ENCODE measurements around the gene GABARAP. TPM values are rescaled to one million over a fixed set of nuclear protein-coding genes. Genes with fewer than 3 reads are reported as not detected.
A peak's percentile ranks its signal among the peaks of the same experiment; 100 is the strongest.

The GABARAP gene
- total and polyA plus RNA-seq, 2 of the 4 experiments (the other 2 are of a cell fraction): 77.8 to 780 TPM

DNA sequence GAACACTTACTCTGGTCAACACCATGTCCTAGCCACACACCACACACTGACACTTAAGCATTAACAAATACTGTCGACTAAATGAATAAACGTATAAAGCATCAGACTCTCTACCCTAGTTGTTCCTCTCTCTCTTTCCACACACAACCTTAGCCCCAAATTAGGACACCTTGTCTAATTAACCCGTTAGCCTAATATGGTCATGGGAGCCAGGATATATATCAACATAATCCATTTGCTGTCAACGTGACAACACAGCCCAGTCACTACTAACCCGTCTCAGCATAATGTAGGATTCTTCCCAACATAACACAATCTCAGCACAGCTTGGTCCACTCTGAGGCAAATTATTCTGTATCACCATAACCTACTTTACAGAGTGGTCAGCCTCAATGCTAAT is 10.1 kb downstream of the GABARAP start:
- peaks cover 5% of the 10 kb centered on the region for H3K4me1 ChIP-seq (ENCODE audit: control insufficient read depth, insufficient read depth, low read length)
- ChIA-PET CTCF (interaction anchor here (1.2 kb wide), 1 partner anchor 12 kb away, joined by 5 read pairs; no protein-coding TSS in a partner anchor), POLR2A (ENCODE audit: unreplicated experiment) (no interaction called here)
- peak overlapping the region; percentile 72; the same call in 1 of the 2 replicates for H3K23ac ChIP-seq (ENCODE audit: low read depth, low read length)
- peaks cover 48% of the 10 kb centered on the region for H4K20me1 ChIP-seq (ENCODE audit: insufficient read depth, low read length)
- H2BK20ac ChIP-seq (ENCODE audit: low read depth, low read length): no peak overlapping the region
- no peak for ATAC-seq (ENCODE audit: low read depth)
- H2AFZ ChIP-seq (replicated peaks; ENCODE audit: low read length, poor library complexity): no peak overlapping the region
- in situ Hi-C loops (cut with MboI; ENCODE audit: low sequenced_read_pairs) (loop anchor here (25.0 kb wide), 1 partner anchor 930 kb away; the partner anchor contains the start of genes PER1 and VAMP2), dilution Hi-C loops (cut with HindIII; ENCODE audit: low sequenced_read_pairs, unreplicated experiment) (no loop called here), intact Hi-C loops (cut with micrococcal nuclease) (no loop called here)
- DNase-seq: no peak
- H3K4me3 ChIP-seq (ENCODE audit: insufficient read depth, low read depth, low read length): no peak overlapping the region
- H3K27ac ChIP-seq (ENCODE audit: insufficient read depth, low read length): no peak overlapping the region
- no TSS peak for BruUV-seq (replicated peaks)
- H3K4me2 ChIP-seq (ENCODE audit: low read depth, low read length): peak overlapping the region; percentile 36
- TF ChIP-seq BHLHE40 (IDR thresholded peaks at IDR 0.05; ENCODE audit: low read depth, low read length) (no peak), RFX5 (IDR thresholded peaks at IDR 0.05; ENCODE audit: low read depth, low read length) (no peak), RCOR1 (IDR thresholded peaks at IDR 0.05; ENCODE audit: insufficient replicate concordance, low read length) (no peak), POLR2A (IDR thresholded peaks at IDR 0.05; ENCODE audit: low read depth, low read length) (no peak), CEBPB (IDR thresholded peaks at IDR 0.05; ENCODE audit: low read depth, low read length) (no peak), MAZ (IDR thresholded peaks at IDR 0.05; ENCODE audit: borderline replicate concordance, low read depth, low read length) (no peak), CHD1 (IDR thresholded peaks at IDR 0.05; ENCODE audit: low read depth, low read length) (no peak), MAFK (IDR thresholded peaks at IDR 0.05; ENCODE audit: low read depth, low read length) (no peak), MXI1 (IDR thresholded peaks at IDR 0.05; ENCODE audit: borderline replicate concordance, low read depth, low read length) (no peak), RAD21 (IDR thresholded peaks at IDR 0.05; ENCODE audit: low read length) (no peak), FOS (IDR thresholded peaks at IDR 0.05; ENCODE audit: low read depth, low read length) (no peak), SMC3 (IDR thresholded peaks at IDR 0.05; ENCODE audit: low read depth, low read length) (no peak)
- TF ChIP-seq, protein P1, sequence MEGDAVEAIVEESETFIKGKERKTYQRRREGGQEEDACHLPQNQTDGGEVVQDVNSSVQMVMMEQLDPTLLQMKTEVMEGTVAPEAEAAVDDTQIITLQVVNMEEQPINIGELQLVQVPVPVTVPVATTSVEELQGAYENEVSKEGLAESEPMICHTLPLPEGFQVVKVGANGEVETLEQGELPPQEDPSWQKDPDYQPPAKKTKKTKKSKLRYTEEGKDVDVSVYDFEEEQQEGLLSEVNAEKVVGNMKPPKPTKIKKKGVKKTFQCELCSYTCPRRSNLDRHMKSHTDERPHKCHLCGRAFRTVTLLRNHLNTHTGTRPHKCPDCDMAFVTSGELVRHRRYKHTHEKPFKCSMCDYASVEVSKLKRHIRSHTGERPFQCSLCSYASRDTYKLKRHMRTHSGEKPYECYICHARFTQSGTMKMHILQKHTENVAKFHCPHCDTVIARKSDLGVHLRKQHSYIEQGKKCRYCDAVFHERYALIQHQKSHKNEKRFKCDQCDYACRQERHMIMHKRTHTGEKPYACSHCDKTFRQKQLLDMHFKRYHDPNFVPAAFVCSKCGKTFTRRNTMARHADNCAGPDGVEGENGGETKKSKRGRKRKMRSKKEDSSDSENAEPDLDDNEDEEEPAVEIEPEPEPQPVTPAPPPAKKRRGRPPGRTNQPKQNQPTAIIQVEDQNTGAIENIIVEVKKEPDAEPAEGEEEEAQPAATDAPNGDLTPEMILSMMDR (conservative IDR thresholded peaks at IDR 0.05; ENCODE audit: low read depth, low read length): no peak
- TF ChIP-seq, protein P2, sequence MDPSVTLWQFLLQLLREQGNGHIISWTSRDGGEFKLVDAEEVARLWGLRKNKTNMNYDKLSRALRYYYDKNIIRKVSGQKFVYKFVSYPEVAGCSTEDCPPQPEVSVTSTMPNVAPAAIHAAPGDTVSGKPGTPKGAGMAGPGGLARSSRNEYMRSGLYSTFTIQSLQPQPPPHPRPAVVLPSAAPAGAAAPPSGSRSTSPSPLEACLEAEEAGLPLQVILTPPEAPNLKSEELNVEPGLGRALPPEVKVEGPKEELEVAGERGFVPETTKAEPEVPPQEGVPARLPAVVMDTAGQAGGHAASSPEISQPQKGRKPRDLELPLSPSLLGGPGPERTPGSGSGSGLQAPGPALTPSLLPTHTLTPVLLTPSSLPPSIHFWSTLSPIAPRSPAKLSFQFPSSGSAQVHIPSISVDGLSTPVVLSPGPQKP (IDR thresholded peaks at IDR 0.05; ENCODE audit: borderline replicate concordance, low read depth, low read length): no peak
- no peak overlapping the region for H3K4ac ChIP-seq (ENCODE audit: low read depth, low read length)
- H3K27me3 ChIP-seq (ENCODE audit: control insufficient read depth, insufficient read depth, low read length): no peaks in the 10 kb centered on the region
- H3K14ac ChIP-seq (replicated peaks; ENCODE audit: low read depth, low read length): 0 out of 2 replicates have a peak overlapping the region, but pooled peaks have one; percentile 17
- H2BK120ac ChIP-seq (ENCODE audit: low read depth, low read length): no peak overlapping the region
- H2BK5ac ChIP-seq (ENCODE audit: low read depth, low read length, poor library complexity, severe bottlenecking): no peak overlapping the region
- peaks cover 15 to 89% of the 10 kb centered on the region in 2 experiments; a peak in 3 of 4 replicates for H3K79me1 ChIP-seq (ENCODE audit: low read depth in 1 of 2, low read length in 2 of 2)
- H2AK5ac ChIP-seq (ENCODE audit: low read depth, low read length): no peak overlapping the region
- H3K56ac ChIP-seq (ENCODE audit: extremely low read depth, insufficient read depth, low read length): no peak overlapping the region
- no peak overlapping the region; a peak in 1 of 4 replicates for H4K8ac ChIP-seq (ENCODE audit: low read depth in 2 of 2, low read length in 2 of 2)
- no peak overlapping the region for H2AK9ac ChIP-seq (replicated peaks; ENCODE audit: low read depth, low read length, poor library complexity)
- no peaks in the 10 kb centered on the region for H3K9me3 ChIP-seq (ENCODE audit: control insufficient read depth, insufficient read depth, low read length)
- H3K9ac ChIP-seq (ENCODE audit: low read depth, low read length): no peak overlapping the region
- H4K5ac ChIP-seq (ENCODE audit: low read depth, low read length): no peak overlapping the region
- peaks cover 55% of the 10 kb centered on the region for H3K36me3 ChIP-seq (ENCODE audit: control insufficient read depth, insufficient read depth, low read length)
- H3K9me1 ChIP-seq (ENCODE audit: insufficient read depth, low read length): peaks cover 6% of the 10 kb centered on the region
- no peak overlapping the region for H3K18ac ChIP-seq (ENCODE audit: low read depth, low read length)
- 93% methylated on average over 3 of the region's 5 CpGs; no CpG with 5 or more reads in 1 of the 2 experiments for WGBS, 2 experiments (ENCODE audit: extremely low coverage in 2 of 2, insufficient read length in 1 of 2)
- no peak overlapping the region for H4K91ac ChIP-seq (ENCODE audit: insufficient read depth, low read depth, low read length)
- H2BK15ac ChIP-seq (ENCODE audit: low read depth, low read length): no peak overlapping the region

All from IMR-90 (cell line).